Stimulated activated naive B cell treated with anti-CD40 and anti-IgM and Interleukin-4, amounts not matched to agents 10 μg/mL and 1 μg/mL and 100 μg/mL, for 72 hours (primary cell): ENCODE data around the gene CFAP45.

ENCODE experiments used
- ATAC-seq, 2 donors: fragments of 150-1000 bp; cut with Tn5 transposase; replicated peaks; 2 replicates each; pipeline ENCODE4 v1.10.0; 2021; ENCODE audit warnings: moderate library complexity in 1 of 2
- DNase-seq: peaks from one replicate; pipeline ENCODE4 v3.0.0; 2021
- H3K27ac Mint-ChIP-seq: one replicate; pipeline ENCODE4 v1.8.0; 2022; ENCODE audit warnings: mild to moderate bottlenecking, mixed read lengths
- H3K27me3 Mint-ChIP-seq, 2 donors: one replicate each; pipeline ENCODE4 v1.8.0; 2022; ENCODE audit warnings: mixed read lengths in 2 of 2
- H3K36me3 Mint-ChIP-seq, 2 donors: one replicate each; pipeline ENCODE4 v1.8.0; 2022; ENCODE audit warnings: mixed read lengths in 2 of 2, mild to moderate bottlenecking in 1 of 2
- H3K4me1 Mint-ChIP-seq, 2 donors: one replicate each; pipeline ENCODE4 v1.8.0; 2022; ENCODE audit warnings: mixed read lengths in 2 of 2, mild to moderate bottlenecking in 1 of 2
- H3K4me3 Mint-ChIP-seq, 2 donors: one replicate each; pipeline ENCODE4 v1.8.0; 2022; ENCODE audit warnings: mild to moderate bottlenecking in 2 of 2, mixed read lengths in 2 of 2, moderate library complexity in 1 of 2
- H3K9me3 Mint-ChIP-seq, 2 donors: one replicate each; pipeline ENCODE4 v1.8.0; 2022; ENCODE audit warnings: mixed read lengths in 2 of 2, mild to moderate bottlenecking in 1 of 2

CFAP45 gene

DNA sequence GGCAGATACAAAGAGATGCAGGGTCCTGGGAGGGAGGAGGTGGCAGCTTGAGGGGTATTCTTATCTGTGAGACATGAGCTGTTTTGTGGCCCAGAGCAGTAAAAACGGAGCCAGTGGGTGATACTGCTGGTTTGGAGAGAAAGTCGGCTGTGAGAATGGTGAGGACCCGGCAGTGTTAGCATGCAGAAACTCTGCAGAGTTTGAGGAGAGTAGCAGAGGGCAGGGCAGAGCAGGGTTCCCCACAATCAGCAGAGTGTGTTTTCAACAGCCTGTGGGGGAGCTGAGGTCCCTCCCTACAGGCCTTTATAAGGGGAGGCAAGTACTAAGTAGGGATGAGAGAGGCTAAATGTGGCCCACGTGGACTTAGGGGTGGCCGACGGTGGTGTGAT, 72.9 kb downstream of the CFAP45 start:
- ATAC-seq = no peak
- Mint-ChIP-seq H3K36me3 (no peaks in the 10 kb centered on the region), H3K4me1 (peaks cover 17 to 21% of the 10 kb centered on the region in 2 donors)

GRCh38 chr1:159826441-159827101, 73.4 kb downstream of the CFAP45 start, which contains the start of gene SLAMF8:
SLAMF8 (plus strand) TSS chr1:159826873; CDS start chr1:159826899, 26 bp downstream.
- no peaks in the 10 kb centered on the region for H3K9me3 Mint-ChIP-seq
- H3K4me3 Mint-ChIP-seq = no peak within 1 kb of the TSS
- peak; percentile 35 to 43 for ATAC-seq
- H3K27me3 Mint-ChIP-seq = peaks cover 23 to 34% of the 10 kb centered on the region in 2 donors
- H3K36me3 Mint-ChIP-seq = no peaks in the 10 kb centered on the region
- H3K27ac Mint-ChIP-seq = peak within 1 kb of the TSS; percentile 33
- peaks cover 17 to 21% of the 10 kb centered on the region in 2 donors for H3K4me1 Mint-ChIP-seq
- no peak for DNase-seq

More for the DNA sequence above, 72.9 kb downstream of the CFAP45 start:
- no peak for DNase-seq
- no peak overlapping the region for H3K27ac Mint-ChIP-seq
- peaks cover 20 to 31% of the 10 kb centered on the region in 2 donors for H3K27me3 Mint-ChIP-seq
- no peak overlapping the region for H3K4me3 Mint-ChIP-seq
- no peaks in the 10 kb centered on the region for H3K9me3 Mint-ChIP-seq

GRCh38 chr1:159825564-159825963, 74.4 kb downstream of the CFAP45 start:
- Mint-ChIP-seq H3K36me3 (no peaks in the 10 kb centered on the region), H3K4me3 (no peak overlapping the region), H3K27ac (no peak overlapping the region), H3K9me3 (no peaks in the 10 kb centered on the region), H3K27me3 (peaks cover 23 to 34% of the 10 kb centered on the region in 2 donors), H3K4me1 (peaks cover 17 to 21% of the 10 kb centered on the region in 2 donors)
- no peak for ATAC-seq
- no peak for DNase-seq

DNA sequence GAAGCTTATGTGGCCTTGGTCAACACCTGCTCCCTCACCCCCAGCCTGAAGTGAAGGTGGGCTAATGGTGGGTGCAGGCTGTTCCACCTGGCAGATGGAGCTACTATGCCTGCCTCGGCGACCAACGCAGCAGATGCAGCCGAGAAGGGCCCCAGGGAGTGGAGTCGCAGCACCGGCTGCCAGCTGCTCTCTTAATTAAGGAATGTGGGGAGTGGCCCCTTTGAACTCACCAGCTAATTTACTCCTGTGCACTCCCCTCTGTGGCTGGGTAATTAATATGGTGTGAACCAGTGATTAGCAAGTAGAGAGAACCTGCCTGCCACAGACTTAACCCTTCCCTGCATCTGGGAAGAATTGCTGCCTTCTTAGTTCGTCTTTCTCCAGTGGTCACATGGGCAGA, 76.6 kb downstream of the CFAP45 start:
- Mint-ChIP-seq H3K27me3 (peaks cover 28 to 34% of the 10 kb centered on the region in 2 donors), H3K4me1 (peaks cover 10 to 11% of the 10 kb centered on the region in 2 donors), H3K9me3 (no peaks in the 10 kb centered on the region), H3K27ac (no peak overlapping the region), H3K36me3 (no peaks in the 10 kb centered on the region), H3K4me3 (no peak overlapping the region)
- no peak for DNase-seq
- ATAC-seq = no peak
